ENCODE measurements around the gene RAB3C. TPM values are rescaled to one million over a fixed set of nuclear protein-coding genes. Genes with fewer than 3 reads are reported as not detected.

RAB3C gene
- total RNA-seq, 1 donor from 2014 or later, result 0.45 TPM

DNA sequence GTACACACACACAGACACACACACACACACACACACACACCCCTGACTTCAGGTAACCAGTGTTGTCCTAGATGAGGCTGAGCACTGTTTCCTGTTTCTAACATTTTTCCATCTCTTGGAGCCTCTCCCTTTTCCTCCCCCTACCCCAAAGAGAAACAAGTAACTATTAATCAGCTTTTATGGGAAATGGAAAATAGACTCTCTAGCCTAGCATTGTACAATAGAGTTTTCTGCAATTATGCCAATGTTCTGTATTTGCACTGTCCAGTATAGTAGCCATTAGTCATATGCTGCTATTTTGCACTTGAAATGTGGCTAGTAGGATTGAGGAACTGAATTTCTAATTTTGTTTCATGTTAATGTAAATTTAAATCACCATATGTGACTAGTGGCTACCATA, 33.1 kb downstream of the RAB3C start:
- Histone ChIP-seq H3K9me3 (ENCODE audit: insufficient read depth, low read depth, low read length) (no peaks in the 10 kb centered on the region), H3K27ac (ENCODE audit: low read depth, low read length) (no peak overlapping the region), H4K20me1 (ENCODE audit: insufficient read depth, low read length) (no peaks in the 10 kb centered on the region), H3K36me3 (ENCODE audit: insufficient read depth, low read length) (no peaks in the 10 kb centered on the region), H3K79me2 (ENCODE audit: insufficient read depth, low read length) (no peaks in the 10 kb centered on the region), H2AFZ (ENCODE audit: low read depth, low read length) (no peak overlapping the region), H3K27me3 (ENCODE audit: insufficient read depth, low read length) (no peaks in the 10 kb centered on the region), H3K4me1 (ENCODE audit: insufficient read depth, low read length) (no peaks in the 10 kb centered on the region), H3K9ac (ENCODE audit: low read length) (no peak overlapping the region), H3K4me2 (ENCODE audit: low read length) (no peak overlapping the region), H3K4me3 (ENCODE audit: insufficient read depth, low read depth, low read length) (no peak overlapping the region)
- Mint-ChIP-seq H3K27ac (ENCODE audit: unreplicated experiment) (no peak overlapping the region), H3K4me3 (ENCODE audit: unreplicated experiment) (no peak overlapping the region), H3K9me3 (ENCODE audit: unreplicated experiment) (no peaks in the 10 kb centered on the region), H3K36me3 (ENCODE audit: low read depth, unreplicated experiment) (no peaks in the 10 kb centered on the region), H3K4me1 (ENCODE audit: low read depth, unreplicated experiment) (no peaks in the 10 kb centered on the region), H3K27me3 (ENCODE audit: low read depth, unreplicated experiment) (no peaks in the 10 kb centered on the region)
- no peak for DNase-seq (ENCODE audit: low read depth)
- no peak for TF ChIP-seq EZH2 (IDR thresholded peaks at IDR 0.05; ENCODE audit: insufficient read depth, low read length)
- no peak for FAIRE-seq

DNA sequence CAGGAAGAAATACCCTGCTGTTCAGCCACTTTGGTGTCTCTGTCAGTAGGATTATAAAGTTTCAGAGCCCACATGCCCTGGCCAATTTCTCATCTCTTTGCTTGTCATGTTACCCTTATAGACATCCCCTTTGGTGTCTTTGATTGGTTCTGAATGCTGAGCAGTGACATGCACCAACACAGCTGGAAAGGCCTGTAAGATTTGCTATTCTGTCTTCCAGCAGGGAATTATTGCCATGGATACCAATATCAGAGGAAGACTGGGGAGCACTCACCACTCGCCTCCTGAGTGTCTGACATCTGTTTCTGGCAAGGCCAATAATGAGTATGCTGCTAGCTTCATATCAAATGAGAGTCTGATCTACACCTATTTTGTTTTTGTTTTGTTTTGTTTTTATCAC, 34.4 kb downstream of the RAB3C start:
- DNase-seq (ENCODE audit: low read depth) (no peak), FAIRE-seq (no peak)
- Histone ChIP-seq H3K27me3 (ENCODE audit: insufficient read depth, low read length) (no peaks in the 10 kb centered on the region), H3K4me3 (ENCODE audit: insufficient read depth, low read depth, low read length) (no peak overlapping the region), H4K20me1 (ENCODE audit: insufficient read depth, low read length) (no peaks in the 10 kb centered on the region), H3K4me1 (ENCODE audit: insufficient read depth, low read length) (no peaks in the 10 kb centered on the region), H3K4me2 (ENCODE audit: low read length) (no peak overlapping the region), H3K9ac (ENCODE audit: low read length) (no peak overlapping the region), H2AFZ (ENCODE audit: low read depth, low read length) (no peak overlapping the region), H3K79me2 (ENCODE audit: insufficient read depth, low read length) (no peaks in the 10 kb centered on the region), H3K27ac (ENCODE audit: low read depth, low read length) (no peak overlapping the region), H3K36me3 (ENCODE audit: insufficient read depth, low read length) (no peaks in the 10 kb centered on the region), H3K9me3 (ENCODE audit: insufficient read depth, low read depth, low read length) (no peaks in the 10 kb centered on the region)
- Mint-ChIP-seq H3K27me3 (ENCODE audit: low read depth, unreplicated experiment) (no peaks in the 10 kb centered on the region), H3K9me3 (ENCODE audit: unreplicated experiment) (no peaks in the 10 kb centered on the region), H3K4me1 (ENCODE audit: low read depth, unreplicated experiment) (no peaks in the 10 kb centered on the region), H3K27ac (ENCODE audit: unreplicated experiment) (no peak overlapping the region), H3K36me3 (ENCODE audit: low read depth, unreplicated experiment) (no peaks in the 10 kb centered on the region), H3K4me3 (ENCODE audit: unreplicated experiment) (no peak overlapping the region)
- no peak for TF ChIP-seq EZH2 (IDR thresholded peaks at IDR 0.05; ENCODE audit: insufficient read depth, low read length)
- TF ChIP-seq, protein P1, sequence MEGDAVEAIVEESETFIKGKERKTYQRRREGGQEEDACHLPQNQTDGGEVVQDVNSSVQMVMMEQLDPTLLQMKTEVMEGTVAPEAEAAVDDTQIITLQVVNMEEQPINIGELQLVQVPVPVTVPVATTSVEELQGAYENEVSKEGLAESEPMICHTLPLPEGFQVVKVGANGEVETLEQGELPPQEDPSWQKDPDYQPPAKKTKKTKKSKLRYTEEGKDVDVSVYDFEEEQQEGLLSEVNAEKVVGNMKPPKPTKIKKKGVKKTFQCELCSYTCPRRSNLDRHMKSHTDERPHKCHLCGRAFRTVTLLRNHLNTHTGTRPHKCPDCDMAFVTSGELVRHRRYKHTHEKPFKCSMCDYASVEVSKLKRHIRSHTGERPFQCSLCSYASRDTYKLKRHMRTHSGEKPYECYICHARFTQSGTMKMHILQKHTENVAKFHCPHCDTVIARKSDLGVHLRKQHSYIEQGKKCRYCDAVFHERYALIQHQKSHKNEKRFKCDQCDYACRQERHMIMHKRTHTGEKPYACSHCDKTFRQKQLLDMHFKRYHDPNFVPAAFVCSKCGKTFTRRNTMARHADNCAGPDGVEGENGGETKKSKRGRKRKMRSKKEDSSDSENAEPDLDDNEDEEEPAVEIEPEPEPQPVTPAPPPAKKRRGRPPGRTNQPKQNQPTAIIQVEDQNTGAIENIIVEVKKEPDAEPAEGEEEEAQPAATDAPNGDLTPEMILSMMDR (IDR thresholded peaks at IDR 0.05; ENCODE audit: insufficient read depth, low read depth, low read length), result no peak

DNA sequence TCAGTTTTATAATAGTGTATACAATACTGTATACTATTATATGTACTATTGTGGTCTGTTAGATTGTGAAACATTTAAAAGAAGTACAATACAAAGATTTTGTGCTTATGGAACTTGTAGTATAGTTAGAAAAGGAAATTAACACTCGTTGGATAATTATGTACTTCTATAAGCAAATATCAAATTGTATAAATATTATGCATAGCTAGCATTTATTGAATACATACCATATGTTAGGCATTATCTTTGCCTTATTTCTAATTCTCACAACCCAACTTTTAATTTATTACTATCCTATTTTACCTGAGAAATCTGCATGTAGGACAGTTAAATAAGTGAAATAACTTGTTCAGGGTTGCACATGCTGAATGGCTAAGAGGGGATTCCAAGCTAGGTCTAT, 37.5 kb downstream of the RAB3C start:
- H3K4me3 ChIP-seq (ENCODE audit: insufficient read depth, low read depth, low read length), result no peak overlapping the region
- FAIRE-seq (no peak), DNase-seq (ENCODE audit: low read depth) (no peak)
- H3K9ac ChIP-seq (ENCODE audit: low read length), result no peak overlapping the region
- H3K9me3 ChIP-seq (ENCODE audit: insufficient read depth, low read depth, low read length), result no peaks in the 10 kb centered on the region
- H3K27ac ChIP-seq (ENCODE audit: low read depth, low read length), result no peak overlapping the region
- no peaks in the 10 kb centered on the region for H3K9me3 Mint-ChIP-seq (ENCODE audit: unreplicated experiment)
- no peaks in the 10 kb centered on the region for H3K36me3 Mint-ChIP-seq (ENCODE audit: low read depth, unreplicated experiment)
- no peak overlapping the region for H3K4me3 Mint-ChIP-seq (ENCODE audit: unreplicated experiment)
- H3K4me1 ChIP-seq (ENCODE audit: insufficient read depth, low read length), result no peaks in the 10 kb centered on the region
- no peak overlapping the region for H3K27ac Mint-ChIP-seq (ENCODE audit: unreplicated experiment)
- H3K4me1 Mint-ChIP-seq (ENCODE audit: low read depth, unreplicated experiment), result no peaks in the 10 kb centered on the region
- H3K4me2 ChIP-seq (ENCODE audit: low read length), result no peak overlapping the region
- no peaks in the 10 kb centered on the region for H3K27me3 Mint-ChIP-seq (ENCODE audit: low read depth, unreplicated experiment)
- H2AFZ ChIP-seq (ENCODE audit: low read depth, low read length), result no peak overlapping the region
- no peaks in the 10 kb centered on the region for H4K20me1 ChIP-seq (ENCODE audit: insufficient read depth, low read length)
- no peaks in the 10 kb centered on the region for H3K36me3 ChIP-seq (ENCODE audit: insufficient read depth, low read length)
- no peak for TF ChIP-seq EZH2 (IDR thresholded peaks at IDR 0.05; ENCODE audit: insufficient read depth, low read length)
- TF ChIP-seq, protein P1 (IDR thresholded peaks at IDR 0.05; ENCODE audit: insufficient read depth, low read depth, low read length), result no peak
- H3K27me3 ChIP-seq (ENCODE audit: insufficient read depth, low read length), result no peaks in the 10 kb centered on the region
- H3K79me2 ChIP-seq (ENCODE audit: insufficient read depth, low read length), result no peaks in the 10 kb centered on the region
